NCI-H510A (cell line): ENCODE data around the gene INHBC.
A peak's percentile ranks its signal among the peaks of the same experiment; 100 is the strongest.
"Not testable (repeated sequence)": the region's sequence is repeated elsewhere in the genome, so short reads cannot be mapped to it uniquely, and the experiment has no call there.

Experiments
- DNase-seq: peaks from one replicate; lab custom pipeline; 2025; lab: John Stamatoyannopoulos, UW

Gene INHBC

GRCh38 chr12:57429473-57430111 lies 5.0 kb upstream of the INHBC start:
- no peak for DNase-seq

GRCh38 chr12:57430112-57430930 lies 4.3 kb upstream of the INHBC start:
- DNase-seq, result peak; percentile 85

- peak; percentile 98 for DNase-seq
These were observed 3.5 kb upstream of the INHBC start, which contains the start of gene R3HDM2 for GRCh38 chr12:57430931-57431566. R3HDM2 (minus strand) TSS chr12:57431043; CDS start chr12:57310428, 120,615 bp downstream.

GRCh38 chr12:57431654-57432188 lies 2.9 kb upstream of the INHBC start:
- DNase-seq, result no peak

GRCh38 chr12:57433370-57433769 lies 1.2 kb upstream of the INHBC start:
- no peak for DNase-seq

- DNase-seq, result no peak
These were observed 709 bp downstream of the INHBC start for GRCh38 chr12:57435293-57435692.

GRCh38 chr12:57438400-57438799 lies 3.8 kb downstream of the INHBC start:
- DNase-seq, result no peak

- no peak for DNase-seq
These were observed 5.2 kb downstream of the INHBC start for GRCh38 chr12:57439762-57440266.

- not testable (repeated sequence) for DNase-seq
These were observed 6.8 kb downstream of the INHBC start for GRCh38 chr12:57441393-57441792.

- no peak for DNase-seq
These were observed 7.4 kb downstream of the INHBC start for GRCh38 chr12:57441846-57442427.

GRCh38 chr12:57444337-57444736 lies 9.8 kb downstream of the INHBC start:
- not testable (repeated sequence) for DNase-seq

- DNase-seq, result no peak
These were observed 10.2 kb downstream of the INHBC start for GRCh38 chr12:57444744-57445143.

- no peak for DNase-seq
These were observed 11.8 kb downstream of the INHBC start for GRCh38 chr12:57446292-57446960.

GRCh38 chr12:57448669-57449068 lies 14.1 kb downstream of the INHBC start:
- no peak for DNase-seq

- DNase-seq, result no peak
These were observed 14.8 kb downstream of the INHBC start for GRCh38 chr12:57449375-57449774.

- no peak for DNase-seq
These were observed 15.5 kb downstream of the INHBC start for GRCh38 chr12:57450057-57450456.

- no peak for DNase-seq
These were observed 16.7 kb downstream of the INHBC start for GRCh38 chr12:57451233-57451778.

- DNase-seq, result no peak
These were observed 17.8 kb downstream of the INHBC start for GRCh38 chr12:57452181-57452936.

- DNase-seq, result peak; percentile 40
These were observed 18.4 kb downstream of the INHBC start for GRCh38 chr12:57452937-57453509.

- DNase-seq, result no peak
These were observed 19.6 kb downstream of the INHBC start for GRCh38 chr12:57454213-57454565.
